WTC11 (cell line): ENCODE results near the gene SF3B1. TPM values are rescaled to one million over a fixed set of nuclear protein-coding genes. Genes with fewer than 3 reads are reported as not detected.
"Not testable (repeated sequence)": the region's sequence is repeated elsewhere in the genome, so short reads cannot be mapped to it uniquely, and the experiment has no call there.

Experiments
- ATAC-seq: fragments of 200-7000 bp; cut with Tn5 transposase; 2 replicates; pipeline ENCODE4 v1.10.0; 2021; ENCODE audit warnings: mild to moderate bottlenecking, moderate library complexity
- CTCF ChIA-PET: fragments of 300-600 bp; sonication (Branson Sonifier 250); formaldehyde crosslinking; loops from one replicate; lab custom pipeline; 2021; ENCODE audit warnings: antibody characterized with exemption; lab: Charles Lee
- POLR2A ChIA-PET: fragments of 350-600 bp; sonication (Branson Sonifier 250); formaldehyde crosslinking; loops from one replicate; lab custom pipeline; 2021; ENCODE audit warnings: antibody characterized with exemption; lab: Charles Lee
- DNase-seq: peaks from one replicate; pipeline ENCODE4 v3.0.0; 2021; ENCODE audit warnings: low spot score
- H3K27ac Mint-ChIP-seq: 2 replicates; pipeline ENCODE4 v1.8.0; 2021; ENCODE audit warnings: mixed read lengths
- H3K27me3 Mint-ChIP-seq: 2 replicates; pipeline ENCODE4 v1.8.0; 2021; ENCODE audit warnings: low read depth, mild to moderate bottlenecking, moderate library complexity, mixed read lengths
- H3K36me3 Mint-ChIP-seq: 2 replicates; pipeline ENCODE4 v1.8.0; 2021; ENCODE audit warnings: mixed read lengths
- H3K4me1 Mint-ChIP-seq: 2 replicates; pipeline ENCODE4 v1.8.0; 2022; ENCODE audit warnings: mixed read lengths
- H3K4me3 Mint-ChIP-seq: 2 replicates; pipeline ENCODE4 v1.8.0; 2021; ENCODE audit warnings: mild to moderate bottlenecking, moderate library complexity, mixed read lengths
- H3K9me3 Mint-ChIP-seq: 2 replicates; pipeline ENCODE4 v1.8.0; 2021; ENCODE audit warnings: mixed read lengths
- AFF4 ChIP-seq: sonication (generic); formaldehyde crosslinking; IDR thresholded peaks from 2 replicates; pipeline ENCODE4 v1.8.1; 2023; ENCODE audit warnings: mild to moderate bottlenecking, missing genetic modification reagents, borderline replicate concordance
- ETV6 ChIP-seq: sonication (generic); formaldehyde crosslinking; IDR thresholded peaks from 2 replicates; pipeline ENCODE4 v1.8.1; 2022; ENCODE audit warnings: mild to moderate bottlenecking, missing genetic modification reagents
- ZNF671 ChIP-seq: fragments of 250-450 bp; sonication (Bioruptor Pico); IDR thresholded peaks from 2 replicates; pipeline ENCODE4 v1.8.0; 2021; ENCODE audit warnings: mild to moderate bottlenecking
- total RNA-seq: library from RNA; stranded (reverse); gene quantifications from 3 replicates; pipeline ENCODE4 v1.2.3, GENCODE V29; 2021
- TF ChIP-seq, protein P1 (sequence below): sonication (generic); formaldehyde crosslinking; IDR thresholded peaks from 2 replicates; pipeline ENCODE4 v1.8.1; 2023; ENCODE audit warnings: mild to moderate bottlenecking, missing genetic modification reagents
- TF ChIP-seq, protein P2 (sequence below): fragments of 250-450 bp; sonication (Bioruptor Pico); IDR thresholded peaks from 2 replicates; pipeline ENCODE4 v1.9.0; 2021; ENCODE audit warnings: mild to moderate bottlenecking, borderline replicate concordance
- TF ChIP-seq, protein P3 (sequence below): sonication (generic); formaldehyde crosslinking; IDR thresholded peaks from 2 replicates; pipeline ENCODE4 v1.8.0; 2022; ENCODE audit warnings: mild to moderate bottlenecking, missing genetic modification reagents
- TF ChIP-seq, protein P4 (sequence below): sonication (generic); formaldehyde crosslinking; IDR thresholded peaks from 2 replicates; pipeline ENCODE4 v1.8.1; 2022; ENCODE audit warnings: mild to moderate bottlenecking, moderate library complexity, missing genetic modification reagents
- TF ChIP-seq, protein P5 (sequence below): fragments of 200-600 bp; IDR thresholded peaks from 2 replicates; pipeline ENCODE4 v1.8.0; 2022; ENCODE audit warnings: antibody characterized with exemption

The SF3B1 gene
- total RNA-seq, 1 experiment from 2014 or later = 321 TPM

GRCh38 chr2:197381641-197382040 lies 53.2 kb downstream of the SF3B1 start:
- CTCF ChIA-PET = interaction anchor here (1.4 to 2.1 kb wide), 2 partner anchors 306 to 397 kb away, joined by 5 to 7 read pairs; no protein-coding TSS in a partner anchor
- Mint-ChIP-seq H3K27ac (no peak overlapping the region), H3K36me3 (no peaks in the 10 kb centered on the region), H3K4me1 (peaks cover 3% of the 10 kb centered on the region; the same call in 1 of the 2 replicates), H3K4me3 (no peak overlapping the region), H3K9me3 (no peaks in the 10 kb centered on the region), H3K27me3 (no peaks in the 10 kb centered on the region)
- DNase-seq = no peak
- no peak for ATAC-seq
- TF ChIP-seq ZNF671 (no peak), ETV6 (CRISPR knock-in tag) (no peak)
- TF ChIP-seq, protein P1, sequence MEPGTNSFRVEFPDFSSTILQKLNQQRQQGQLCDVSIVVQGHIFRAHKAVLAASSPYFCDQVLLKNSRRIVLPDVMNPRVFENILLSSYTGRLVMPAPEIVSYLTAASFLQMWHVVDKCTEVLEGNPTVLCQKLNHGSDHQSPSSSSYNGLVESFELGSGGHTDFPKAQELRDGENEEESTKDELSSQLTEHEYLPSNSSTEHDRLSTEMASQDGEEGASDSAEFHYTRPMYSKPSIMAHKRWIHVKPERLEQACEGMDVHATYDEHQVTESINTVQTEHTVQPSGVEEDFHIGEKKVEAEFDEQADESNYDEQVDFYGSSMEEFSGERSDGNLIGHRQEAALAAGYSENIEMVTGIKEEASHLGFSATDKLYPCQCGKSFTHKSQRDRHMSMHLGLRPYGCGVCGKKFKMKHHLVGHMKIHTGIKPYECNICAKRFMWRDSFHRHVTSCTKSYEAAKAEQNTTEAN (CRISPR knock-in tag) = no peak
- TF ChIP-seq, protein P2, sequence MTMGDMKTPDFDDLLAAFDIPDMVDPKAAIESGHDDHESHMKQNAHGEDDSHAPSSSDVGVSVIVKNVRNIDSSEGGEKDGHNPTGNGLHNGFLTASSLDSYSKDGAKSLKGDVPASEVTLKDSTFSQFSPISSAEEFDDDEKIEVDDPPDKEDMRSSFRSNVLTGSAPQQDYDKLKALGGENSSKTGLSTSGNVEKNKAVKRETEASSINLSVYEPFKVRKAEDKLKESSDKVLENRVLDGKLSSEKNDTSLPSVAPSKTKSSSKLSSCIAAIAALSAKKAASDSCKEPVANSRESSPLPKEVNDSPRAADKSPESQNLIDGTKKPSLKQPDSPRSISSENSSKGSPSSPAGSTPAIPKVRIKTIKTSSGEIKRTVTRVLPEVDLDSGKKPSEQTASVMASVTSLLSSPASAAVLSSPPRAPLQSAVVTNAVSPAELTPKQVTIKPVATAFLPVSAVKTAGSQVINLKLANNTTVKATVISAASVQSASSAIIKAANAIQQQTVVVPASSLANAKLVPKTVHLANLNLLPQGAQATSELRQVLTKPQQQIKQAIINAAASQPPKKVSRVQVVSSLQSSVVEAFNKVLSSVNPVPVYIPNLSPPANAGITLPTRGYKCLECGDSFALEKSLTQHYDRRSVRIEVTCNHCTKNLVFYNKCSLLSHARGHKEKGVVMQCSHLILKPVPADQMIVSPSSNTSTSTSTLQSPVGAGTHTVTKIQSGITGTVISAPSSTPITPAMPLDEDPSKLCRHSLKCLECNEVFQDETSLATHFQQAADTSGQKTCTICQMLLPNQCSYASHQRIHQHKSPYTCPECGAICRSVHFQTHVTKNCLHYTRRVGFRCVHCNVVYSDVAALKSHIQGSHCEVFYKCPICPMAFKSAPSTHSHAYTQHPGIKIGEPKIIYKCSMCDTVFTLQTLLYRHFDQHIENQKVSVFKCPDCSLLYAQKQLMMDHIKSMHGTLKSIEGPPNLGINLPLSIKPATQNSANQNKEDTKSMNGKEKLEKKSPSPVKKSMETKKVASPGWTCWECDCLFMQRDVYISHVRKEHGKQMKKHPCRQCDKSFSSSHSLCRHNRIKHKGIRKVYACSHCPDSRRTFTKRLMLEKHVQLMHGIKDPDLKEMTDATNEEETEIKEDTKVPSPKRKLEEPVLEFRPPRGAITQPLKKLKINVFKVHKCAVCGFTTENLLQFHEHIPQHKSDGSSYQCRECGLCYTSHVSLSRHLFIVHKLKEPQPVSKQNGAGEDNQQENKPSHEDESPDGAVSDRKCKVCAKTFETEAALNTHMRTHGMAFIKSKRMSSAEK (CRISPR knock-in tag) = no peak
- TF ChIP-seq, protein P3, sequence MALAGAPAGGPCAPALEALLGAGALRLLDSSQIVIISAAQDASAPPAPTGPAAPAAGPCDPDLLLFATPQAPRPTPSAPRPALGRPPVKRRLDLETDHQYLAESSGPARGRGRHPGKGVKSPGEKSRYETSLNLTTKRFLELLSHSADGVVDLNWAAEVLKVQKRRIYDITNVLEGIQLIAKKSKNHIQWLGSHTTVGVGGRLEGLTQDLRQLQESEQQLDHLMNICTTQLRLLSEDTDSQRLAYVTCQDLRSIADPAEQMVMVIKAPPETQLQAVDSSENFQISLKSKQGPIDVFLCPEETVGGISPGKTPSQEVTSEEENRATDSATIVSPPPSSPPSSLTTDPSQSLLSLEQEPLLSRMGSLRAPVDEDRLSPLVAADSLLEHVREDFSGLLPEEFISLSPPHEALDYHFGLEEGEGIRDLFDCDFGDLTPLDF (CRISPR knock-in tag) = no peak
- TF ChIP-seq, protein P4, sequence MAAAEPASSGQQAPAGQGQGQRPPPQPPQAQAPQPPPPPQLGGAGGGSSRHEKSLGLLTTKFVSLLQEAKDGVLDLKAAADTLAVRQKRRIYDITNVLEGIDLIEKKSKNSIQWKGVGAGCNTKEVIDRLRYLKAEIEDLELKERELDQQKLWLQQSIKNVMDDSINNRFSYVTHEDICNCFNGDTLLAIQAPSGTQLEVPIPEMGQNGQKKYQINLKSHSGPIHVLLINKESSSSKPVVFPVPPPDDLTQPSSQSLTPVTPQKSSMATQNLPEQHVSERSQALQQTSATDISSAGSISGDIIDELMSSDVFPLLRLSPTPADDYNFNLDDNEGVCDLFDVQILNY = no peak
- POLR2A ChIA-PET = no interaction called here

- not testable (repeated sequence) for H3K36me3 Mint-ChIP-seq, H3K4me1 Mint-ChIP-seq
These were observed 54.9 kb downstream of the SF3B1 start for GRCh38 chr2:197379918-197380309.

DNA sequence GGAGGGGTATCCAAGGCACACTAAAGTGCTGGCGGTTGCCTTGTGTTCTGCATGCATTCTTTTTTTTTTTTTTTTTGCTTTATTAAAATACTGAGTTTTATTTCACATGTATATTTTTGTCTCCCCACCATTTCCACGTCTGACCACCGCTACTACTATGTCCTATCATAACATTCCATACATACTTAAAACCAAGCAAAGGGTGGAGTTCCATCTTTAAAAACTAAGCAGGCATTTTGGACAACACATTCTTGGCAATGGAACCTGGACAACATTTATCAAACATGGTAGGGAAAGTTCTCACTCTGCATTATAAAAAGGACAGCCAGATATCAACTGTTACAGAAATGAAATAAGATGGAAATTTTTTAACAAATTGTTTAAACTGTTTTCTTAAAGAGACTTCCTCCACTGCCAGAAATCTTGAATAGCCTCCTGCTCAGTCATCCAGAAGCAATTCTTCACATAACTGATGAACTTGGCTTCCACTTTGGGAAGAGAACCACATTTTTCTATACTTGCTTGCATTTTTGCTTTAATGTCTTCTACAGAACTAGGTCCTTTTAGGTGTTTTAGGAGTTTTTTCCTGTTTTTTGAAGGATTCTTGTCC lies 55.4 kb downstream of the SF3B1 start:
- H3K9me3 Mint-ChIP-seq, DNase-seq, ATAC-seq, H3K4me1 Mint-ChIP-seq, POLR2A ChIA-PET, H3K36me3 Mint-ChIP-seq, H3K4me3 Mint-ChIP-seq, H3K27ac Mint-ChIP-seq, H3K27me3 Mint-ChIP-seq: not testable (repeated sequence)
- CTCF ChIA-PET = interaction anchor here (1.1 to 1.5 kb wide), 2 partner anchors 266 to 304 kb away, joined by 4 to 7 read pairs; no protein-coding TSS in a partner anchor

More at GRCh38 chr2:197379918-197380309, 54.9 kb downstream of the SF3B1 start:
- POLR2A ChIA-PET, ATAC-seq, DNase-seq, H3K9me3 Mint-ChIP-seq, H3K4me3 Mint-ChIP-seq, H3K27ac Mint-ChIP-seq, CTCF ChIA-PET, H3K27me3 Mint-ChIP-seq: not testable (repeated sequence)

GRCh38 chr2:197378494-197379307 lies 56.1 kb downstream of the SF3B1 start:
- Mint-ChIP-seq H3K27me3 (peaks cover 2% of the 10 kb centered on the region; the same call in 1 of the 2 replicates), H3K9me3 (no peaks in the 10 kb centered on the region), H3K4me1 (peaks cover 3% of the 10 kb centered on the region; the same call in 1 of the 2 replicates), H3K36me3 (no peaks in the 10 kb centered on the region), H3K4me3 (no peak overlapping the region), H3K27ac (no peak overlapping the region)
- ChIA-PET POLR2A (no interaction called here), CTCF (interaction anchor here (0.6 to 1.5 kb wide), 7 partner anchors 9 to 303 kb away, joined by 3 to 7 read pairs (median 3); partner anchors contain the start of genes HSPD1 and HSPE1)
- peak; percentile 84 for ATAC-seq
- no peak for TF ChIP-seq AFF4 (CRISPR knock-in tag)
- TF ChIP-seq, protein P5, sequence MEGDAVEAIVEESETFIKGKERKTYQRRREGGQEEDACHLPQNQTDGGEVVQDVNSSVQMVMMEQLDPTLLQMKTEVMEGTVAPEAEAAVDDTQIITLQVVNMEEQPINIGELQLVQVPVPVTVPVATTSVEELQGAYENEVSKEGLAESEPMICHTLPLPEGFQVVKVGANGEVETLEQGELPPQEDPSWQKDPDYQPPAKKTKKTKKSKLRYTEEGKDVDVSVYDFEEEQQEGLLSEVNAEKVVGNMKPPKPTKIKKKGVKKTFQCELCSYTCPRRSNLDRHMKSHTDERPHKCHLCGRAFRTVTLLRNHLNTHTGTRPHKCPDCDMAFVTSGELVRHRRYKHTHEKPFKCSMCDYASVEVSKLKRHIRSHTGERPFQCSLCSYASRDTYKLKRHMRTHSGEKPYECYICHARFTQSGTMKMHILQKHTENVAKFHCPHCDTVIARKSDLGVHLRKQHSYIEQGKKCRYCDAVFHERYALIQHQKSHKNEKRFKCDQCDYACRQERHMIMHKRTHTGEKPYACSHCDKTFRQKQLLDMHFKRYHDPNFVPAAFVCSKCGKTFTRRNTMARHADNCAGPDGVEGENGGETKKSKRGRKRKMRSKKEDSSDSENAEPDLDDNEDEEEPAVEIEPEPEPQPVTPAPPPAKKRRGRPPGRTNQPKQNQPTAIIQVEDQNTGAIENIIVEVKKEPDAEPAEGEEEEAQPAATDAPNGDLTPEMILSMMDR = peak; percentile 63
- peak; percentile 59 for DNase-seq
